ENCODE data around the gene HEATR5B.

DNA sequence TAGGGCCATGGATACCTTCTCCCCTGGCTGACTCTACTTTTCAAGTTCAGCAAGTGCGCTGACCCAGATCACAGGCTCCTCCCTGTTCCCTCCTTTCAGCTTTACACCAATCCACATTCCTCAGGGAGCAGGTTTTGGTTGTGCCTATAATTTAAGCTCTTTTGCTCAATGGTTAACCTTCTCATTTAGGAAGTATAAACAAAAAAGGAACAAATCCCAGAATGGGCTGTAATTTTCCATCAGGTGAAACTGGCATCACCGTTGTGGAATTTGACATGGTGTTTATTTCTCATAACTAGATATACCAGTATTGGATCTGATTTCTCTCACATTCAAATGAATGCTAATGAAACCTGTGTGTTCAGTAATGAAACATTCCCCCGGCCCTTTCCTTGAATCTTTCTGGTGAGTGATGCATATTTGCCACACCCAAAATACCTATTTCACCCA is 131.4 kb downstream of the HEATR5B start:
- no peak for TF ChIP-seq POLR2A (IDR thresholded peaks at IDR 0.05)
- TF ChIP-seq, protein P1, sequence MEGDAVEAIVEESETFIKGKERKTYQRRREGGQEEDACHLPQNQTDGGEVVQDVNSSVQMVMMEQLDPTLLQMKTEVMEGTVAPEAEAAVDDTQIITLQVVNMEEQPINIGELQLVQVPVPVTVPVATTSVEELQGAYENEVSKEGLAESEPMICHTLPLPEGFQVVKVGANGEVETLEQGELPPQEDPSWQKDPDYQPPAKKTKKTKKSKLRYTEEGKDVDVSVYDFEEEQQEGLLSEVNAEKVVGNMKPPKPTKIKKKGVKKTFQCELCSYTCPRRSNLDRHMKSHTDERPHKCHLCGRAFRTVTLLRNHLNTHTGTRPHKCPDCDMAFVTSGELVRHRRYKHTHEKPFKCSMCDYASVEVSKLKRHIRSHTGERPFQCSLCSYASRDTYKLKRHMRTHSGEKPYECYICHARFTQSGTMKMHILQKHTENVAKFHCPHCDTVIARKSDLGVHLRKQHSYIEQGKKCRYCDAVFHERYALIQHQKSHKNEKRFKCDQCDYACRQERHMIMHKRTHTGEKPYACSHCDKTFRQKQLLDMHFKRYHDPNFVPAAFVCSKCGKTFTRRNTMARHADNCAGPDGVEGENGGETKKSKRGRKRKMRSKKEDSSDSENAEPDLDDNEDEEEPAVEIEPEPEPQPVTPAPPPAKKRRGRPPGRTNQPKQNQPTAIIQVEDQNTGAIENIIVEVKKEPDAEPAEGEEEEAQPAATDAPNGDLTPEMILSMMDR (IDR thresholded peaks at IDR 0.05), result no peak
